GM12872 (cell line): ENCODE measurements around the gene GXYLT1.

Source experiments
- CTCF ChIP-seq: IDR thresholded peaks from 3 replicates; pipeline ENCODE4 v1.5.1; 2011; ENCODE audit warnings: low read depth, mild to moderate bottlenecking, low read length, moderate library complexity; ENCODE audit not compliant: insufficient read depth

Gene GXYLT1

GRCh38 chr12:42144408-42145196 is at the start of gene GXYLT1:
GXYLT1 (minus strand) TSS chr12:42144874; CDS start chr12:42144646, 228 bp downstream.
- TF ChIP-seq CTCF, result no peak

- no peak for TF ChIP-seq CTCF
Measured at GRCh38 chr12:42192686-42193085, 48.0 kb upstream of the GXYLT1 start.

- TF ChIP-seq CTCF, result no peak
Measured at GRCh38 chr12:42192258-42192657, 47.6 kb upstream of the GXYLT1 start.

GRCh38 chr12:42190376-42190775 is 45.7 kb upstream of the GXYLT1 start:
- no peak for TF ChIP-seq CTCF

- no peak for TF ChIP-seq CTCF
Measured at GRCh38 chr12:42187799-42188198, 43.1 kb upstream of the GXYLT1 start.

GRCh38 chr12:42186793-42187192 is 42.1 kb upstream of the GXYLT1 start:
- TF ChIP-seq CTCF, result no peak

- no peak for TF ChIP-seq CTCF
Measured at GRCh38 chr12:42182394-42182793, 37.7 kb upstream of the GXYLT1 start.
